AG04450 (cell line): Measurements from ENCODE around the gene RFT1. TPM values are rescaled to one million over a fixed set of nuclear protein-coding genes. Genes with fewer than 3 reads are reported as not detected.

ENCODE experiments used
- CTCF ChIA-PET: fragments of 300-600, 350-600 bp; formaldehyde crosslinking; extraction: SDS; loops from one replicate; lab custom pipeline; 2022; ENCODE audit warnings: antibody characterized with exemption, inconsistent platforms; lab: Charles Lee
- POLR2A ChIA-PET: fragments of 350-600 bp; formaldehyde crosslinking; extraction: SDS; loops from one replicate; lab custom pipeline; 2021; ENCODE audit warnings: antibody characterized with exemption, inconsistent platforms; lab: Yijun Ruan, JAX
- DNase-seq: peaks from one replicate; pipeline ENCODE4 v3.0.0-alpha.2; 2011; ENCODE audit warnings: low read depth, low spot score
- H3K27ac ChIP-seq: one replicate; pipeline ENCODE4 v1.5.1; 2012; ENCODE audit warnings: low read depth, low read length, control low read depth
- H3K27me3 ChIP-seq: one replicate; pipeline ENCODE4 v1.6.0; 2012; ENCODE audit warnings: low read length; ENCODE audit not compliant: control insufficient read depth, insufficient read depth
- H3K4me3 ChIP-seq: 2 replicates; pipeline ENCODE4 v1.5.1; 2011; ENCODE audit warnings: mild to moderate bottlenecking, low read depth, low read length, control low read depth
- H3K9me3 ChIP-seq: 2 replicates; pipeline ENCODE4 v1.5.1; 2012; ENCODE audit warnings: low read length; ENCODE audit not compliant: control insufficient read depth, insufficient read depth
- CTCF ChIP-seq: IDR thresholded peaks from 2 replicates; pipeline ENCODE4 v1.5.1; 2011; ENCODE audit warnings: low read depth, low read length, control low read depth, inconsistent platforms
- polyA minus RNA-seq: library from RNA; depleted of rRNA, polyadenylated mRNA; stranded (reverse); fragments of >200 nt; gene quantifications from 2 replicates; pipeline ENCODE4 v1.2.3, GENCODE V29; 2011; rRNA and poly(A)+ RNA removed
- polyA plus RNA-seq: library from polyadenylated mRNA; depleted of rRNA; stranded (reverse); fragments of >200 nt; gene quantifications from 2 replicates; pipeline ENCODE4 v1.2.3, GENCODE V29; 2011; rRNA removed

RFT1 gene, protein sequence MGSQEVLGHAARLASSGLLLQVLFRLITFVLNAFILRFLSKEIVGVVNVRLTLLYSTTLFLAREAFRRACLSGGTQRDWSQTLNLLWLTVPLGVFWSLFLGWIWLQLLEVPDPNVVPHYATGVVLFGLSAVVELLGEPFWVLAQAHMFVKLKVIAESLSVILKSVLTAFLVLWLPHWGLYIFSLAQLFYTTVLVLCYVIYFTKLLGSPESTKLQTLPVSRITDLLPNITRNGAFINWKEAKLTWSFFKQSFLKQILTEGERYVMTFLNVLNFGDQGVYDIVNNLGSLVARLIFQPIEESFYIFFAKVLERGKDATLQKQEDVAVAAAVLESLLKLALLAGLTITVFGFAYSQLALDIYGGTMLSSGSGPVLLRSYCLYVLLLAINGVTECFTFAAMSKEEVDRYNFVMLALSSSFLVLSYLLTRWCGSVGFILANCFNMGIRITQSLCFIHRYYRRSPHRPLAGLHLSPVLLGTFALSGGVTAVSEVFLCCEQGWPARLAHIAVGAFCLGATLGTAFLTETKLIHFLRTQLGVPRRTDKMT
- polyA plus RNA-seq (24.7 and 26.4 TPM in 2 replicates), polyA minus RNA-seq (34.3 and 48.3 TPM in 2 replicates)

GRCh38 chr3:53130179-53131061, at the start of gene RFT1:
RFT1 (minus strand) TSS chr3:53130435; CDS start chr3:53130400, 35 bp downstream.
- Histone ChIP-seq H3K27me3 (no peaks in the 10 kb centered on the region), H3K4me3 (peak within 1 kb of the TSS; percentile 96), H3K9me3 (no peaks in the 10 kb centered on the region; the same call in 1 of the 2 replicates), H3K27ac (peak within 1 kb of the TSS; percentile 82)
- ChIA-PET CTCF (interaction anchor here (0.5 to 2.9 kb wide), 4 partner anchors 16 to 137 kb away, joined by 3 to 20 read pairs (median 5); no protein-coding TSS in a partner anchor), POLR2A (no interaction called here)
- DNase-seq: peak; percentile 84
- peak; percentile 15 for TF ChIP-seq CTCF

DNA sequence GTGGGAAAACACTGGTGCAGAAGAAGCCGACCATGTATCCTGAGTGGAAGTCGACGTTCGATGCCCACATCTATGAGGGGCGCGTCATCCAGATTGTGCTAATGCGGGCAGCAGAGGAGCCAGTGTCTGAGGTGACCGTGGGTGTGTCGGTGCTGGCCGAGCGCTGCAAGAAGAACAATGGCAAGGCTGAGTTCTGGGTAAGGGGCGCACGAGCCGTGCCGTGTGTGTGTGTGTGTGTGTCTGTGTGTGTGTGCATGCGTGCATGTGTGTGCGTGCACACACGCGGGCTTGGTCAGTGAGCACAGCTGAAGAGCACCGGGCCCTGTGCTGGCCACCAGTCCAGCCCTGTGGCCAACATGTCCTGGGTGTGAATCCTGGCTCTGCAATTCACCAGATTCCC, 49.3 kb upstream of the RFT1 start:
- Histone ChIP-seq H3K27me3 (no peaks in the 10 kb centered on the region), H3K4me3 (no peak overlapping the region), H3K27ac (no peak overlapping the region), H3K9me3 (no peaks in the 10 kb centered on the region; the same call in 1 of the 2 replicates)
- TF ChIP-seq CTCF: no peak
- ChIA-PET POLR2A (no interaction called here), CTCF (interaction anchor here (0.8 kb wide), 1 partner anchor 17 kb away, joined by 3 read pairs; no protein-coding TSS in a partner anchor)
- DNase-seq: no peak

DNA sequence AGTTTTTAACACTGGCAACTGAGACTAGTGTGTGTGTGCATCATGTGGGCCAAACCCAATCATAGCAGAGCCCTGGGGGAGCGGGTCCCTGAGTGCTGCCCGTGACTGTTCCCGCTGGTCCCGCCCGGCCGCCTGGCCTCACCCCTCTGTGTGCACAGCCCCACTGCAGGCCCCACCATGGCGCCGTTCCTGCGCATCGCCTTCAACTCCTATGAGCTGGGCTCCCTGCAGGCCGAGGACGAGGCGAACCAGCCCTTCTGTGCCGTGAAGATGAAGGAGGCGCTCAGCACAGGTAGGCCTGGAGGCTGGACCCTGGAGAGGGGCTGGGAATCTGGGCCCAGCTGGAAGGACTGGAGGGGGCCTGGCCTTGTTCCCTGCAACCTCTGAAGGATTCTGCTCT, 48.0 kb upstream of the RFT1 start:
- Histone ChIP-seq H3K4me3 (no peak overlapping the region), H3K27ac (no peak overlapping the region), H3K27me3 (no peaks in the 10 kb centered on the region), H3K9me3 (no peaks in the 10 kb centered on the region; the same call in 1 of the 2 replicates)
- CTCF ChIA-PET: interaction anchor here (2.6 kb wide), 1 partner anchor 63 kb away, joined by 10 read pairs; no protein-coding TSS in a partner anchor
- no peak for DNase-seq
- TF ChIP-seq CTCF: no peak
- POLR2A ChIA-PET: no interaction called here

GRCh38 chr3:53175613-53176540, 45.6 kb upstream of the RFT1 start:
- H3K4me3 ChIP-seq: no peak overlapping the region
- TF ChIP-seq CTCF: no peak
- no peaks in the 10 kb centered on the region; the same call in 1 of the 2 replicates for H3K9me3 ChIP-seq
- H3K27me3 ChIP-seq: no peaks in the 10 kb centered on the region
- POLR2A ChIA-PET: no interaction called here
- CTCF ChIA-PET: interaction anchor here (2.6 kb wide), 1 partner anchor 61 kb away, joined by 10 read pairs; no protein-coding TSS in a partner anchor
- DNase-seq: no peak
- no peak overlapping the region for H3K27ac ChIP-seq
